Measurements from ENCODE around the gene ADAMTS15.

ADAMTS15 gene

GRCh38 chr11:130420478-130421198, 27.8 kb upstream of the ADAMTS15 start:
- DNase-seq = no peak

GRCh38 chr11:130421199-130421585, 27.3 kb upstream of the ADAMTS15 start:
- no peak for DNase-seq

DNA sequence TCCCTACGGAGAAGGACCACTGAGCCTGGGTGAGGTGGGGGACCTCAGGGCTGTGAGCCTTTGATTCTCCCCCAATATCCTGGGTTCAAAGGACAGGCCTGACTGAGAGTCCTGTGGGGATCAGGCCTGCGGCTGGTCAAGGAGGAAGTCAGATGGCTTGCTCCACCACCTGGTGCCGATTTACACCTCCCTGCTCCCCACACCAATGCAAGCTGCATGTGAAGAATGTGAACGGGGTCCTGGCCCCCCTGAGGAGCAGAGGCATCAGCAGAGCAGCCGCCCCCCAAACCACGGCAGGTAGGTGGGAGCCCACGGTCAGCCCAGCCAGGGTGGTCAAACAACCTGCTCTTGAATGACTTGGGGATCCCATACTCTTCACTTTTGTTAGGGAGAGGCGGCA, 26.7 kb upstream of the ADAMTS15 start:
- DNase-seq = no peak

DNA sequence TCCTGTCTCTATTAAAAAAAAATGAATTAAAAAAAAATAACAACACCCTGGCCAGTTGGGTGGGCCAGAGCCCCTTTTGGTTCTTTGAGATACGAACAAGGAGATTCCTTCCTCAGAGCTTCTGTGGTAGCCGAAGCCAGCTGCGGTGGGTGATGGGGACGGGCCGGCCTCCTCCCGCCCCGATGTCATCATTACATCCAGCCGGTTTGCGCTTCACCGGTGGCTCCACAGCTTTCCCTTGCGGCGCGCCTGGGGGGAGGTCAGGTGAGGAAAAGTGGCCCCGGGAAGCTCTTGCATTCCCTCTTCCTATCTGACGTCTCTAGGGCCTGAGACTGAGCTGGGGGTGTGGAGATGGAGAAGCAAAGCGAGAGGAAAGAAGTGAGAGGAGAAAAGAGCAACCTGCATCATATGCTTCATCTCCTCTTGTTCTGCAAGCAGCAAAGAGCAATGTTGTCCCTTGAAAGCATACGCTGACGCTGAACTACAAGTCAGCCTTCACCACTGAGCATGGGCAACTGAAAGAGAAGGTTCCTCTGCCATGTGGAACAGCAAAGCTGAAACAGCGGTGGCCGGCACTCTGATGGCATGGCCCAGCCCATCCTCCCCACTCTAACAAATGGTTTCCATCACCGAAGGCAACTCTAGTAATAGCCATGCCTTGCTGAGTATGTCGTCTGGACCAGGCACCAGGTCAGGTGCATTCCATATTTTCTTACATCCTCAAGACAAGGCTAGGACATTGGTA, 26.0 kb upstream of the ADAMTS15 start:
- DNase-seq = no peak

DNA sequence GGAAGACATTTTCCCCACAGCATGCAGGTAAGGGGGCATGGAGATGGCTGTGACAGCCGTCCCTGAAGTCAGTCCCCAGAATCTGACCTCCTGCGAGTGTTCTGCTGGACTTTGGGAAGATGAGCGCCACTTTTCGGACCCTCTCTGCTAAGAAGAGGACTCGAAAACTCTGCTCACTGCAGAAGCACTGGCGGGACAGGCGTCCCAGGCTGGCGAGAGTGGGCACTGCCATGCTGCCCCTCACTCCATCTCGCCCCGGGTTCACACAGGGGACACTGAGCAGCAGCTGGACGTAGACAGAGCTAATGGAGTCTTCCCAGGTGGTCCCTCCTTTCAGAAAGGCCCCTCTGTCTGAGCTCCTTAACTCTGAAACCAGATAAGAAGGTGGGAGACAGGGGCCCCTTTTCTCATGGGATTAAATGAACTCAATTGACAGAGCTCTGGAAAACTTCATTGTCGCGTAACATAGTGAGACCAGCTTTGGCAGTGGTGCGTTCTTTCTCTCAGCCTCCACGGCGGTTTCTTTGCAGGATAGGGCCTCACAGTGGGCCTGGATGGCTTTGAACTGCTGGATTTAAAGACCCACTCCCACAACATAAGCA, 24.8 kb upstream of the ADAMTS15 start:
- DNase-seq = no peak

- no peak for DNase-seq
Observed at GRCh38 chr11:130424613-130425140, 23.8 kb upstream of the ADAMTS15 start.

- DNase-seq = no peak
Observed at GRCh38 chr11:130425156-130425555, 23.3 kb upstream of the ADAMTS15 start.

DNA sequence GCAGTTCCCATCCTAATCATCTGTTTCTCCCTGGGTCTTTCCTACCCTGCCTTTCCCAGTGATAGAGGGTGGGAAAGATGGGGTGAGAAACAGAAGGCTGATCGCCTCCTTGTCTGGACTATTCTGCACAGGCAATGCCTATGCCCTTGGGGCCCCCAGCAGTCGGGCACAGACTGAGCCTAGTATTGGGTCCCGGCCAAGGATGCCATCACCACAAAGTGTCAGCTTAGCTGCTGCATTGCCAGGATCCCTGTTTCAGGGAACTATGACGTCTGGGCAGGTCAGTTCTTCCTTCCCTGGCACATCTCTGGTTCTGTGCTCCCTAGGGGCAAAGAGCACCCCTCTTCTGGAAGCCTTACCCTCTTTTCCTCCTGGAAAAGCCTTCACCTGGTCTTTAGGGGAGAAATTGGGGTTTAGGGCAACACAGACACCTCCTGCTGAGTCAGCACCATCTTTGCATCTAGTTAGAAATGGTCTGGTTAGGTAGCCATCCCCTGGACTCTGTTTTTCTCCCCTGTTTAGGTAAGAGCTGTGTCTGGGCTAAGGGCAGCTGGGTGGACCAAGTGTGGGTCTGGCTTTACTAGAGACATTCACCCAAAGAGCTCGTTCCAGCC, 22.1 kb upstream of the ADAMTS15 start:
- no peak for DNase-seq

DNA sequence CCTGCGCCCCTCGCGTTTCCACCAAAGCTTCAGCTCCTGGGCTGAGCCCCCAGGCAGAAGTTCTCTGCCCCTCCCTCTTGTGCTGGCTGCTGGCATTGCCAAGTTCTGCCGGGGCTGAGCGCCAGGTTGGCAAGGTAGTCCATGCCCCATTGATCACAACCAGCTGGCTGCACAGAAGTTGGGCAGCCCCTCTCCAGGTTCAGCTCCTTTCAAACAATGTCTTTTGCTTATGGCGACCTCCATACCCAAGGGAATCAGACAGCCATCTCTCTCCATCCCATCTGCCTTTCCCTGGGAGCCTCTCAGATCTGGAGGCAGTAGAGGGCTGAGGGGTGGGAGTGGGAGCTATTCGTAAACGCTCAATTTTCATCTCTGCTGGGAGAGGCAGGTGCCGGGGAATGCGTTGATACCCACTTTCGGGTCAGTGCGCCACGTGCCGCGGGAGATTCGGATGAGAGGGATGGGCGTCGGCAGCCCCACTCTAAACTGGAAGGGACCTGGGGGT, 21.6 kb upstream of the ADAMTS15 start:
- no peak for DNase-seq

- no peak for DNase-seq
Observed at GRCh38 chr11:130427581-130428315, 20.7 kb upstream of the ADAMTS15 start.

- DNase-seq = no peak
Observed at GRCh38 chr11:130428316-130429119, 19.9 kb upstream of the ADAMTS15 start, which contains the start of gene ADAMTS8. Gene ADAMTS8 (minus strand): TSS chr11:130428609. CDS start chr11:130428286, 323 bp downstream.

DNA sequence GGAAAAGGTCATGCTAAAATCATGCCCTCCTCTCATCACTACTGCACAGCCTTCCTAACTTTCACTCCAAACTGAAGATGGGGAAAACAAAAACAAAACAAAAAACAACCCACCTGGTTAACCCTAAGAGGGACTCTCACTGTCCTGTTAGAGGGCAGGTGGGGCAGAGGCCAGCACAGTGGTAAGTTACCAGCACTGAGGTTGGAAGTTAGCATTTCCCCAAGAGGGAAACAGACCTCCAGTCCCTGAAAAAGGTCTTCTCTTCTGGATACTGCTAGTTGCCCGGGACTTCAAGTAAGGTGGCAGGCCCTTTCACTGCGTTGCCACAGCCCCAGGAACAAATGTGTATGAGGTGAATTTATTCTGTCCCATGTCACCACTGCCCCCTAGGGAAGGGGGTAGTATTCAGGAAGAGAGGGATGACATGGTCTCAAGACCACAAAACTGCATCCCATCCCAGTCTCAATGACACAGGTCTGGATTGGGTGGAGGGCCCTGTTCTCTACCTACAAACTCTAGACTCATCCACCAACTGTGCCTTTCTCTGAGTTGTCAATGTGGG, 19.2 kb upstream of the ADAMTS15 start:
- no peak for DNase-seq

DNA sequence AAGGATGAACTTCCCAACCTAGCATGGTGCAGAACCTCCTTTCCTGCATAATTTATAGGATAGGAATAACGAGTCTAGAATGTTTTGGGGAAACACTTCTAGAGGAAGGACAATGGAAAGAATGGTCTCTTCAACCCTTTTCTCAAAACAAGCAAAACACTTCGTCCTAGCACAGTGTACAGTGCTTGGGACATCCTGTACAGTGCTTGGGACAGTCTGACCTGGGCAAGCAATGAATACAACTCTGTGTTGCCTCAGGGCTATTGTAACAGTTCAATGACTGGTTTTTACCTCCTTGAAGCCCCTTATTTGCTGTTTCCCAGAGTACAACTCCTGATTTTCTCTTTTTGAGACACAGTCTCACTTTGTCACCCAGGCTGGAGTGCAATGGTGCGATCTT, 18.5 kb upstream of the ADAMTS15 start:
- no peak for DNase-seq

GRCh38 chr11:130431331-130431773, 17.1 kb upstream of the ADAMTS15 start:
- peak; percentile 73 for DNase-seq

- DNase-seq = no peak
Observed at GRCh38 chr11:130431801-130432200, 16.6 kb upstream of the ADAMTS15 start.

DNA sequence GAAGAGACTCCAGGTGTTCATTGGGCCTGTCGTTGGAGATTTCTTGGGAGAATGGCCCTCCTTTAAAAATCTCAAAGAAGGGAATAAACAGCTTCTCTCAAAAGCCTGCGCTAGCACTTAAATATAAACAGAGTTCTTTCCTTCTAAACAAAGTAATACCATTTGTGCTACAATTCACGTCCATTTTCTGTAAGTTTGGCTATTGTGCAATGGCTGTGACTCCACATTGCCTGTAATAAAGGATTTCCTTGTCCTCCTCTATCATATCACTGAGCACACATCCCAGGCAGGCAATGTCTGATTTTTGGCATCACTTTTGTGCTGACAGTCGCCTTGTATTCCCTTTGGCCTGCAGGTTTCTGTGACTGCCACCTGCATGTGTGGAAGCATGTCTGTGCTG, 15.1 kb upstream of the ADAMTS15 start:
- DNase-seq = no peak

DNA sequence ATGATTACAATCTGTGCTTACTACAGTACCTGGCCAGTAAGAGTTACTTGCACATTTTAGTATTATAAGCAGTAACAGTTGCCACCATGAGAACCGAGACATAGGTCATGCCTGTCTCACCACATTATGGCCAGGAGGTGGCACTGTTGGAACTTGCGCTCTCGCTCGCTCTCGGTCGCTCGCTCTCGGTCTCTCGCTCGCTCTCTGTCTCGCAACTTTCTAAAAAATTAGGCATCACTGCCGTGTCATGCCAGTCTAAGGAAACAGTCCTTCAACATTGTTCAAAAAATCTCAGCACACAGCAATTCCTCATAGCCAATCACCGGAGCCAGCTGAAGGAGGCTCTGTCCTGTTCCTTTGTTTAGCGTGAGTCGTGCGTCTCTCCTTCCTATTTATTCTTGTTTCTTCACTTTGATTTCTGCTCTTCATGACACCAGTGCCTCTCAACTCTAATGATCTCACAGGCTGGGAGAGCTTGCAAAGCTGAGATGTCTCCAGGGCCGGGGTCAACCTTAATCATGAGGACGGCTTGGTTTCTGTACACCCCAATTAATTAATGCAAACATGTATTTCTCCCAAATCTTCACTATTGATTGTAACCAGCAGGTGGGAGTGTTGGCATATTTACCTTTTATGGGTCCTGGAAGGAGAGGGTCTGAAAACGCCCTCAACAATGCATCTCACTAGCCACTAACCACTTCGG, 13.8 kb upstream of the ADAMTS15 start:
- peak; percentile 74 for DNase-seq

DNA sequence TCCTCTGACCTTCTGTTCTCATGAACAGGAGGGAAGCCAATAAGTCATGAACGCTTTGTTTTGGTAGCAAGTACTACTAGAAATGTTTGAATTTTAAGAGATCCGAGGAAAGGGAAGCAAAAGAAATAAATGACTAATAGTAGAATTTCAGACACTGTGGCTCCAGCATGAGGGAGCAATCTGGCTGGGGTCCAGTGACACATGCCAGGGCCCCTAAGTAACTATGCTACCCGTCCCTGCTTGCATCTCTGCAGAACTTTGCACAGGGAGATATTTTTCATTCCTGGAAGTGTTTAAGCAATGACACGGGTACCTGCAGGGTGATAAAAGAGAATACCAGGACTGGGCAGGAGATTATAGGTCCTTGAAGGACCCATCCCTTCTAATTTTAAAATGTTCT, 12.8 kb upstream of the ADAMTS15 start:
- DNase-seq = no peak

GRCh38 chr11:130436171-130436570, 12.3 kb upstream of the ADAMTS15 start:
- DNase-seq = no peak

GRCh38 chr11:130437848-130438247, 10.6 kb upstream of the ADAMTS15 start:
- DNase-seq = no peak
